Esophagus squamous epithelium (tissue), 5 donors: ENCODE data around the gene FILIP1L. TPM values are rescaled to one million over a fixed set of nuclear protein-coding genes. Genes with fewer than 3 reads are reported as not detected.

Experiments used
- DNase-seq: peaks from one replicate; lab custom pipeline; 2025; lab: John Stamatoyannopoulos, UW
- H3K27ac ChIP-seq, 4 donors: fragments of 200-600 bp; sonication (generic); one replicate each; pipeline ENCODE4 v1.5.1; 2016 to 2019; ENCODE audit warnings: mild to moderate bottlenecking in 1 of 4
- H3K27me3 ChIP-seq, 4 donors: fragments of 200-600 bp; sonication (generic); 1 replicate in 3 of 4; 2 replicates in 1 of 4; pipeline versions ENCODE4 v1.5.1 to v1.6.0; 2017 to 2021; ENCODE audit warnings: antibody characterized with exemption in 1 of 4
- H3K36me3 ChIP-seq, 3 donors: fragments of 200-600 bp; sonication (generic); one replicate each; pipeline ENCODE4 v1.5.1; 2016 to 2019
- H3K4me1 ChIP-seq, 3 donors: fragments of 200-600 bp; sonication (generic); one replicate each; pipeline ENCODE4 v1.5.1; 2017 to 2019
- H3K4me3 ChIP-seq, 4 donors: fragments of 200-600 bp; sonication (generic); 1 replicate in 3 of 4; 2 replicates in 1 of 4; pipeline ENCODE4 v1.5.1; 2016 to 2019; ENCODE audit warnings: mild to moderate bottlenecking in 2 of 4, moderate library complexity in 1 of 4
- H3K9me3 ChIP-seq, 3 donors: fragments of 200-600 bp; sonication (generic); one replicate each; pipeline ENCODE4 v1.5.1; 2016 to 2019
- CTCF ChIP-seq, 6 experiments: fragments of 450-650 bp in 4 of 6; fragments of 200-600 bp in 2 of 6; sonication (generic) in 2 of 6; IDR thresholded peaks; one replicate each; pipeline ENCODE4 v1.5.1; 2016 to 2019; ENCODE audit warnings: antibody characterized with exemption in 6 of 6, mild to moderate bottlenecking in 4 of 6, moderate library complexity in 4 of 6
- POLR2A ChIP-seq, 4 donors: fragments of 450-650 bp; IDR thresholded peaks; one replicate each; pipeline ENCODE4 v1.6.1; 2017; ENCODE audit warnings: antibody characterized with exemption in 4 of 4, mild to moderate bottlenecking in 4 of 4, moderate library complexity in 3 of 4
- WGBS, 2 donors: methylation state at CpG; one replicate each; pipeline ENCODE4 v1.1.5; 2018; 5-methylcytosine and 5-hydroxymethylcytosine counted together
- intact Hi-C: fragments of 100-400 bp; cut with DNase I; formaldehyde crosslinking; loops from one replicate; pipeline ENCODE4 v1.15.0; 2022
- total RNA-seq, 4 donors: library from RNA; depleted of rRNA; stranded (reverse); fragments of >200 nt; gene quantifications; one replicate each; pipeline ENCODE4 v1.1.0, GENCODE V29; 2016
- donor health status: DM: yes; HTN: yes; CAD: no.

The FILIP1L gene
- total RNA-seq, 4 donors from 2014 or later, result 2.5 to 23.5 (median 10.7) TPM

DNA sequence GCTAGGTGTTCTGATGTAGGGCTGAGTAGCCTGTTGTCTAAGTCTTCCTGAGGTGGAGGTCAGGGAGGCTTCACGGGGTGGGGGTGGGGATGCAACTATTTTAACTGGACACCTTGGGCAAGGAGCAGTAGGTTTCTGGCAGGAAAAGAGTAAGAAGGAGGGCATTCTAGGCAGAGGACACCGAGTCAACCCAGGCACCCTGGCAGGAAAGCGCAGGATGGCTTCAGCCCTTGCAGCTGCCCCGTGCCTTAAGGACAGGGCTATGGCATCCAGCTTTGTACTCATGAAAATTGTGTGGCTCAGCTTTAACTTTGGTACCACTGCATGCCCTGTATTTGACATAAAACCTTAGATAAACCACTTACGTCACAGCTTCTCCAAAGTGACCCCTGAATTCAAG, 6.4 kb upstream of the FILIP1L start:
- no peak overlapping the region for H3K27ac ChIP-seq
- H3K27me3 ChIP-seq, result no peaks in the 10 kb centered on the region
- TF ChIP-seq CTCF (IDR thresholded peaks at IDR 0.05) (no peak), POLR2A (IDR thresholded peaks at IDR 0.05) (no peak)
- no peak for DNase-seq
- no peak overlapping the region for H3K4me3 ChIP-seq
- intact Hi-C loops, result no loop called here
- WGBS, 2 donors, result 91 to 94% methylated on average over 4 to 5 of the region's 5 CpGs
- no peaks in the 10 kb centered on the region for H3K36me3 ChIP-seq
- H3K4me1 ChIP-seq, result peaks cover 0 to 4% (median 0%) of the 10 kb centered on the region in 3 donors
- no peaks in the 10 kb centered on the region for H3K9me3 ChIP-seq

- Histone ChIP-seq H3K4me3 (no peak overlapping the region), H3K4me1 (no peaks in the 10 kb centered on the region), H3K36me3 (no peaks in the 10 kb centered on the region), H3K27me3 (no peaks in the 10 kb centered on the region), H3K27ac (no peak overlapping the region), H3K9me3 (no peaks in the 10 kb centered on the region)
- no peak for DNase-seq
- intact Hi-C loops, result no loop called here
- TF ChIP-seq POLR2A (IDR thresholded peaks at IDR 0.05) (no peak), CTCF (IDR thresholded peaks at IDR 0.05) (no peak)
- 53 to 58% methylated on average over 1 of the region's 1 CpG for WGBS, 2 donors
Observed at GRCh38 chr3:100120012-100120411, 5.7 kb upstream of the FILIP1L start.

- no peak for DNase-seq
- WGBS, 2 donors, result 74 to 89% methylated on average over 4 of the region's 4 CpGs
- no peaks in the 10 kb centered on the region for H3K36me3 ChIP-seq
- H3K27me3 ChIP-seq, result no peaks in the 10 kb centered on the region
- H3K27ac ChIP-seq, result no peak overlapping the region
- no peak overlapping the region for H3K4me3 ChIP-seq
- H3K9me3 ChIP-seq, result no peaks in the 10 kb centered on the region
- no peak for TF ChIP-seq POLR2A (IDR thresholded peaks at IDR 0.05)
- no peak for TF ChIP-seq CTCF (IDR thresholded peaks at IDR 0.05)
- peaks cover 0 to 8% (median 0%) of the 10 kb centered on the region in 3 donors for H3K4me1 ChIP-seq
- intact Hi-C loops, result no loop called here
Observed at GRCh38 chr3:100117093-100117492, 2.8 kb upstream of the FILIP1L start.

- Histone ChIP-seq H3K27me3 (no peaks in the 10 kb centered on the region), H3K4me1 (peaks cover 0 to 8% (median 0%) of the 10 kb centered on the region in 3 donors), H3K27ac (no peak overlapping the region), H3K9me3 (no peaks in the 10 kb centered on the region), H3K4me3 (no peak overlapping the region), H3K36me3 (no peaks in the 10 kb centered on the region)
- intact Hi-C loops, result no loop called here
- DNase-seq, result no peak
- WGBS, 2 donors, result 57 to 70% methylated on average over 5 to 7 of the region's 7 CpGs
- TF ChIP-seq POLR2A (IDR thresholded peaks at IDR 0.05), result no peak
- no peak for TF ChIP-seq CTCF (IDR thresholded peaks at IDR 0.05)
Observed at GRCh38 chr3:100113723-100114412, 433 bp downstream of the FILIP1L start.

GRCh38 chr3:100111728-100112127, 2.6 kb downstream of the FILIP1L start:
- no peaks in the 10 kb centered on the region for H3K36me3 ChIP-seq
- no peak overlapping the region for H3K4me3 ChIP-seq
- intact Hi-C loops, result no loop called here
- TF ChIP-seq POLR2A (IDR thresholded peaks at IDR 0.05) (no peak), CTCF (IDR thresholded peaks at IDR 0.05) (no peak)
- H3K27me3 ChIP-seq, result no peaks in the 10 kb centered on the region
- no peaks in the 10 kb centered on the region for H3K9me3 ChIP-seq
- no peak for DNase-seq
- 80 to 87% methylated on average over 1 of the region's 1 CpG for WGBS, 2 donors
- H3K4me1 ChIP-seq, result peaks cover 0 to 27% (median 10%) of the 10 kb centered on the region in 3 donors
- H3K27ac ChIP-seq, result no peak overlapping the region
